K562 (cell line): ENCODE data around the gene YJEFN3. TPM values are rescaled to one million over a fixed set of nuclear protein-coding genes. Genes with fewer than 3 reads are reported as not detected.
A peak's percentile ranks its signal among the peaks of the same experiment; 100 is the strongest.

ENCODE experiments used
- CSDE1 ChIP-seq, 2 experiments: fragments of 450-650 bp; IDR thresholded peaks; 2 replicates each; pipeline ENCODE4 v1.6.1; 2016; ENCODE audit warnings: mild to moderate bottlenecking in 1 of 2
- DEAF1 ChIP-seq: fragments of 450-650 bp; formaldehyde crosslinking; IDR thresholded peaks from 2 replicates; pipeline ENCODE4 v1.4.0; 2020; ENCODE audit warnings: mild to moderate bottlenecking, moderate library complexity
- DIDO1 ChIP-seq: fragments of 450-650 bp; IDR thresholded peaks from 2 replicates; pipeline ENCODE4 v1.6.1; 2016; ENCODE audit warnings: low read depth, missing biosample characterization, missing genetic modification characterization
- DNMT1 ChIP-seq: fragments of 450-650 bp; IDR thresholded peaks from 2 replicates; pipeline ENCODE4 v1.6.1; 2016; ENCODE audit warnings: antibody characterized with exemption, mild to moderate bottlenecking
- ELF2 ChIP-seq: fragments of 250-450 bp; sonication (Bioruptor Pico); IDR thresholded peaks from 2 replicates; pipeline ENCODE4 v1.5.0; 2021; ENCODE audit warnings: mild to moderate bottlenecking
- ESRRB ChIP-seq: fragments of 250-450 bp; sonication (Bioruptor Pico); IDR thresholded peaks from 2 replicates; pipeline ENCODE4 v1.5.0; 2020; ENCODE audit warnings: mild to moderate bottlenecking, moderate library complexity, borderline replicate concordance
- FOXA3 ChIP-seq, 2 experiments: fragments of 450-650 bp in 1 of 2; sonication (generic) in 1 of 2; formaldehyde crosslinking; IDR thresholded peaks in 1 of 2; conservative IDR thresholded peaks in 1 of 2; 2 replicates each; pipeline versions ENCODE4 v1.4.0 to v1.8.0; 2020 to 2022; ENCODE audit warnings: mild to moderate bottlenecking in 2 of 2, missing genetic modification reagents in 1 of 2
- FOXJ2 ChIP-seq: fragments of 200-800 bp; sonication (Bioruptor generic); IDR thresholded peaks from 2 replicates; pipeline ENCODE4 v1.6.1; 2016; ENCODE audit warnings: missing genetic modification characterization, missing compliant biosample characterization
- HDAC1 ChIP-seq, 2 experiments: fragments of 450-650 bp; IDR thresholded peaks; 2 replicates each; pipeline ENCODE4 v1.6.1; 2016 to 2017; ENCODE audit warnings: inconsistent platforms in 1 of 2, mild to moderate bottlenecking in 1 of 2, moderate library complexity in 1 of 2
- HNRNPK ChIP-seq: fragments of 200-400 bp; formaldehyde crosslinking; IDR thresholded peaks from one replicate; pipeline ENCODE4 v1.6.1; 2018; ENCODE audit warnings: mild to moderate bottlenecking, low read depth, low read length; ENCODE audit not compliant: poor library complexity, severe bottlenecking
- KLF10 ChIP-seq: fragments of 250-450 bp; sonication (Bioruptor Pico); IDR thresholded peaks from 2 replicates; pipeline ENCODE4 v1.6.1; 2021; ENCODE audit warnings: matching md5 sums
- MAFF ChIP-seq: IDR thresholded peaks from 2 replicates; pipeline ENCODE4 v1.6.1; 2012; ENCODE audit warnings: low read length, improper control_type of control experiment
- MAZ ChIP-seq, 2 experiments: fragments of 450-650 bp in 1 of 2; sonication (generic) in 1 of 2; formaldehyde crosslinking; IDR thresholded peaks in 1 of 2; conservative IDR thresholded peaks in 1 of 2; 2 replicates each; pipeline versions ENCODE4 v1.4.0 to v1.5.0; 2020; ENCODE audit warnings: mild to moderate bottlenecking in 1 of 2, missing genetic modification reagents in 1 of 2
- MBD2 ChIP-seq: sonication (generic); IDR thresholded peaks from 2 replicates; pipeline ENCODE4 v1.6.1; 2016; ENCODE audit warnings: low read depth, borderline replicate concordance
- MECOM ChIP-seq: fragments of 250-450 bp; sonication (Bioruptor Pico); IDR thresholded peaks from 2 replicates; pipeline ENCODE4 v1.8.0; 2022; ENCODE audit warnings: inconsistent platforms
- NCOR1 ChIP-seq: fragments of 450-650 bp; IDR thresholded peaks from 2 replicates; pipeline ENCODE4 v1.6.1; 2016; ENCODE audit warnings: mild to moderate bottlenecking, moderate library complexity
- NELFE ChIP-seq: IDR thresholded peaks from 2 replicates; pipeline ENCODE4 v1.6.1; 2011; ENCODE audit warnings: mild to moderate bottlenecking; ENCODE audit not compliant: insufficient read depth, insufficient read length
- NFIX ChIP-seq: fragments of 250-450 bp; sonication (Bioruptor Pico); IDR thresholded peaks from 2 replicates; pipeline ENCODE4 v1.4.0; 2020; ENCODE audit warnings: low read depth, mild to moderate bottlenecking, moderate library complexity
- POLR3G ChIP-seq: IDR thresholded peaks from 2 replicates; pipeline ENCODE4 v1.6.1; 2011; ENCODE audit not compliant: insufficient read length, insufficient replicate concordance; ENCODE audit errors: extremely low read depth
- SMAD4 ChIP-seq: fragments of 250-450 bp; sonication (Bioruptor Pico); conservative IDR thresholded peaks from 2 replicates; pipeline ENCODE4 v1.8.0; 2021; ENCODE audit warnings: inconsistent platforms, mild to moderate bottlenecking, moderate library complexity
- SOX6 ChIP-seq: fragments of 450-650 bp; IDR thresholded peaks from 2 replicates; pipeline ENCODE4 v1.6.1; 2014; ENCODE audit warnings: mild to moderate bottlenecking
- SPI1 ChIP-seq: IDR thresholded peaks from 2 replicates; pipeline ENCODE4 v1.6.1; 2011; ENCODE audit warnings: low read depth, low read length, control low read depth, borderline replicate concordance
- TAF1 ChIP-seq: IDR thresholded peaks from 2 replicates; pipeline ENCODE4 v1.6.1; 2011; ENCODE audit warnings: mild to moderate bottlenecking, low read length, moderate library complexity; ENCODE audit not compliant: insufficient read depth, control insufficient read depth, severe bottlenecking; ENCODE audit errors: extremely low read depth
- TGIF2 ChIP-seq: sonication (generic); formaldehyde crosslinking; IDR thresholded peaks from 2 replicates; pipeline ENCODE4 v1.8.1; 2022; ENCODE audit warnings: mild to moderate bottlenecking, missing genetic modification reagents, moderate library complexity
- ZNF184 ChIP-seq: sonication (generic); formaldehyde crosslinking; IDR thresholded peaks from 2 replicates; pipeline ENCODE4 v1.5.0; 2020; ENCODE audit warnings: missing genetic modification reagents
- ZNF444 ChIP-seq: fragments of 250-450 bp; sonication (Bioruptor Pico); IDR thresholded peaks from 2 replicates; pipeline ENCODE4 v1.4.0; 2020; ENCODE audit warnings: mild to moderate bottlenecking, moderate library complexity
- ZNF707 ChIP-seq: fragments of 250-450 bp; sonication (Bioruptor Pico); conservative IDR thresholded peaks from 2 replicates; pipeline ENCODE4 v1.8.0; 2022; ENCODE audit warnings: inconsistent platforms, mild to moderate bottlenecking, moderate library complexity
- polyA plus RNA-seq, 8 experiments: library from polyadenylated mRNA; depleted of rRNA in 4 of 8; stranded (reverse) in 5 of 8; unstranded in 3 of 8; fragments of >200 nt; fragmentation: Nextera tagmentation in 2 of 8; fragmentation: Illumina TruSeq in 1 of 8; extraction: Ambion mirVana in 2 of 8; extraction: Trizol in 1 of 8; gene quantifications; 2 replicates each; pipeline versions ENCODE4 v1.2.1 to v1.2.3, GENCODE V29; 2011 to 2014; ENCODE audit warnings: inconsistent platforms in 1 of 8, missing spikeins in 1 of 8
- total RNA-seq, 7 experiments: library from RNA; depleted of rRNA in 6 of 7; stranded (reverse); fragments of >200 nt in 6 of 7; fragmentation: Illumina TruSeq in 2 of 7; extraction: Trizol in 2 of 7; gene quantifications; 2 replicates each; pipeline versions ENCODE4 v1.2.1 to v1.2.3, GENCODE V29; 2011 to 2021; ENCODE audit warnings: low replicate concordance in 1 of 7
- TF ChIP-seq, protein P1 (sequence below): fragments of 450-650 bp; IDR thresholded peaks from 2 replicates; pipeline ENCODE4 v1.6.1; 2016; ENCODE audit warnings: low read depth, mild to moderate bottlenecking, moderate library complexity

The YJEFN3 gene
- total and polyA plus RNA-seq, 9 of the 15 experiments (the other 6 are each of a cell fraction or from before 2014, with no cell fraction given): 0.04 to 5.8 (median 1.3) TPM; not detected in 1

DNA sequence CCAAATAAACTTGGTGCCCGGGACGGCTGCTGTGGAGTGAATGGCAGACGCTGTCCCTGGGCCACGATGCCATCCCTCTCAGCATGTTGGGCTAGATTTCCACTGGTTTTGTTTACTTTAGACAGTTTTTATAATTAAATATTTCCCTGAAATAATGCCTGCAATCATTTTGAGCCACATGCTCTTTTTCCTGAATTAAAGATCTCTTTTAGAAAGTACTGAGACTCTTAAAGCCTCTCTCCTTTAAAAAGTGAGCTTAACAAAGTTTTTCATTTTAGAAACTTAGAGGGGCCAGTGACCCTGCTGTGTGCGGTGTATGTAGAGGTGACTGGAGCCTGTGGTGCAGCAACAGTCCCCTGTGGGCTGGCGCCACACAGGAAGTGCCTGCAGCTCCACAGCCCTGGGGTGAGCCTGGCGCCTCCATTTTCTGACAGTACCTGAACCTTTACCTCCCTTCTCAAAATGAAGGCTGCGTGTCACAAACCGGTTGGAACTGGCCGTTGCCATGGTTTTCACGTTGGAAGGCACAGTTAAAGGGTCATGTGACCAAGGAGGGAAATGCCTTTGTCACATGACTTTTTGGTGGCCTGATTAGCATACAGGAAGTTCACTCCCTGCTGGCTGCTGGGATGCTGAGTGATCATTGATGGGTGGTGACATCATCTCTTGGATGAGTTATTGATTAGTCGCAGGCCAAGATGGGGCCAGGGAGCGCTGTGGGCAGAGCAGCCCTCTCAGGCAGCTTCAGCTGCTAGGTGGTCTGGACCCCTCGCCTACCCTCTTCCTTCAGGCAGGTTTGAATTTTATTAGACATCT is 39.6 kb upstream of the YJEFN3 start (continued):
- TF ChIP-seq HNRNPK: no peak
- TF ChIP-seq FOXJ2 (tag): peak; percentile 71
- no peak for TF ChIP-seq KLF10 (CRISPR knock-in tag)
- TF ChIP-seq ESRRB: no peak
- TF ChIP-seq HDAC1 (IDR thresholded peaks at IDR 0.05): peak in 1 of 2 experiments; percentile 75; a peak in 2 of 4 replicates
- 0 out of 2 replicates have a peak, but pooled peaks have one; percentile 51 for TF ChIP-seq ELF2 (CRISPR knock-in tag)
- peak; percentile 30 for TF ChIP-seq SMAD4 (CRISPR knock-in tag)
- TF ChIP-seq FOXA3 (CRISPR knock-in tag; conservative IDR thresholded peaks at IDR 0.05 in 1 of 2, IDR thresholded peaks at IDR 0.05 in 1 of 2): peak in 1 of 2 experiments; percentile 57; a peak in 1 of 4 replicates
- 0 out of 2 replicates have a peak, but pooled peaks have one; percentile 41 for TF ChIP-seq MBD2
- TF ChIP-seq NELFE: no peak
- 0 out of 2 replicates have a peak, but pooled peaks have one; percentile 40 for TF ChIP-seq SPI1
- no peak for TF ChIP-seq DIDO1 (tag)
- TF ChIP-seq, protein P1, sequence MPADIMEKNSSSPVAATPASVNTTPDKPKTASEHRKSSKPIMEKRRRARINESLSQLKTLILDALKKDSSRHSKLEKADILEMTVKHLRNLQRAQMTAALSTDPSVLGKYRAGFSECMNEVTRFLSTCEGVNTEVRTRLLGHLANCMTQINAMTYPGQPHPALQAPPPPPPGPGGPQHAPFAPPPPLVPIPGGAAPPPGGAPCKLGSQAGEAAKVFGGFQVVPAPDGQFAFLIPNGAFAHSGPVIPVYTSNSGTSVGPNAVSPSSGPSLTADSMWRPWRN: 0 out of 2 replicates have a peak, but pooled peaks have one; percentile 1
- TF ChIP-seq ZNF184: no peak
- no peak for TF ChIP-seq ZNF444 (CRISPR knock-in tag)
- no peak for TF ChIP-seq DNMT1
- TF ChIP-seq SOX6: 0 out of 2 replicates have a peak, but pooled peaks have one; percentile 15
- 0 out of 4 replicates have a peak, but pooled peaks of 1 of the 2 experiments have one; percentile 40 for TF ChIP-seq MAZ (CRISPR knock-in tag; conservative IDR thresholded peaks at IDR 0.05 in 1 of 2, IDR thresholded peaks at IDR 0.05 in 1 of 2)
- TF ChIP-seq NFIX (CRISPR knock-in tag): no peak
- TF ChIP-seq TGIF2: no peak
- peak; percentile 10; the same call in 1 of the 2 replicates for TF ChIP-seq MECOM (CRISPR knock-in tag)
- no peak for TF ChIP-seq POLR3G
- peak; percentile 9; the same call in 1 of the 2 replicates for TF ChIP-seq NCOR1
- peak; percentile 55 for TF ChIP-seq TAF1
- peak in 1 of 2 experiments; percentile 64; a peak in 1 of 4 replicates for TF ChIP-seq CSDE1 (IDR thresholded peaks at IDR 0.05)
- TF ChIP-seq ZNF707: no peak
- TF ChIP-seq MAFF: no peak
- no peak for TF ChIP-seq DEAF1 (CRISPR knock-in tag)
